ENCODE data around the gene PACSIN2.

PACSIN2 gene

GRCh38 chr22:42915980-42916765, 98.8 kb downstream of the PACSIN2 start:
- DNase-seq (ENCODE audit: low read depth), result no peak
- no peak for TF ChIP-seq MAX (IDR thresholded peaks at IDR 0.05; ENCODE audit: low read depth, low read length)
- no peak for TF ChIP-seq CTCF (IDR thresholded peaks at IDR 0.05; ENCODE audit: low read depth, low read length)
- no peak for TF ChIP-seq POLR2A (IDR thresholded peaks at IDR 0.05; ENCODE audit: extremely low read depth, insufficient read length)
- TF ChIP-seq MYC (IDR thresholded peaks at IDR 0.05; ENCODE audit: low read depth, low read length), result no peak
- no peak overlapping the region for H3K4me3 ChIP-seq (ENCODE audit: low read depth, low read length)

GRCh38 chr22:42914511-42915076, 100.4 kb downstream of the PACSIN2 start:
- DNase-seq (ENCODE audit: low read depth), result no peak
- TF ChIP-seq POLR2A (IDR thresholded peaks at IDR 0.05; ENCODE audit: extremely low read depth, insufficient read length) (no peak), MYC (IDR thresholded peaks at IDR 0.05; ENCODE audit: low read depth, low read length) (no peak), MAX (IDR thresholded peaks at IDR 0.05; ENCODE audit: low read depth, low read length) (no peak), CTCF (IDR thresholded peaks at IDR 0.05; ENCODE audit: low read depth, low read length) (no peak)
- no peak overlapping the region for H3K4me3 ChIP-seq (ENCODE audit: low read depth, low read length)

- DNase-seq (ENCODE audit: low read depth), result no peak
- no peak for TF ChIP-seq CTCF (IDR thresholded peaks at IDR 0.05; ENCODE audit: low read depth, low read length)
- TF ChIP-seq MAX (IDR thresholded peaks at IDR 0.05; ENCODE audit: low read depth, low read length), result no peak
- TF ChIP-seq POLR2A (IDR thresholded peaks at IDR 0.05; ENCODE audit: extremely low read depth, insufficient read length), result no peak
- no peak for TF ChIP-seq MYC (IDR thresholded peaks at IDR 0.05; ENCODE audit: low read depth, low read length)
- no peak overlapping the region for H3K4me3 ChIP-seq (ENCODE audit: low read depth, low read length)
These were observed 101.0 kb downstream of the PACSIN2 start for GRCh38 chr22:42913874-42914510.

- no peak for TF ChIP-seq CTCF (IDR thresholded peaks at IDR 0.05; ENCODE audit: low read depth, low read length)
- TF ChIP-seq POLR2A (IDR thresholded peaks at IDR 0.05; ENCODE audit: extremely low read depth, insufficient read length), result no peak
- no peak for TF ChIP-seq MYC (IDR thresholded peaks at IDR 0.05; ENCODE audit: low read depth, low read length)
- TF ChIP-seq MAX (IDR thresholded peaks at IDR 0.05; ENCODE audit: low read depth, low read length), result no peak
- peak; percentile 66 for DNase-seq (ENCODE audit: low read depth)
These were observed 102.9 kb downstream of the PACSIN2 start for GRCh38 chr22:42912059-42912458.

GRCh38 chr22:42910221-42910942, 104.6 kb downstream of the PACSIN2 start:
- no peak for DNase-seq (ENCODE audit: low read depth)
- TF ChIP-seq MYC (IDR thresholded peaks at IDR 0.05; ENCODE audit: low read depth, low read length) (no peak), MAX (IDR thresholded peaks at IDR 0.05; ENCODE audit: low read depth, low read length) (no peak), POLR2A (IDR thresholded peaks at IDR 0.05; ENCODE audit: extremely low read depth, insufficient read length) (no peak), CTCF (IDR thresholded peaks at IDR 0.05; ENCODE audit: low read depth, low read length) (no peak)
- no peak overlapping the region for H3K4me3 ChIP-seq (ENCODE audit: low read depth, low read length)

More at GRCh38 chr22:42912059-42912458, 102.9 kb downstream of the PACSIN2 start:
- H3K4me3 ChIP-seq (ENCODE audit: low read depth, low read length), result no peak overlapping the region
